ENCODE results near the gene GUCY2C.

Gene GUCY2C

GRCh38 chr12:14619741-14620501, 76.5 kb downstream of the GUCY2C start:
- no peak for DNase-seq

GRCh38 chr12:14618983-14619382, 77.4 kb downstream of the GUCY2C start:
- DNase-seq, result no peak

- no peak for DNase-seq
These were observed 81.7 kb downstream of the GUCY2C start for GRCh38 chr12:14614704-14615121.

GRCh38 chr12:14613718-14614117, 82.7 kb downstream of the GUCY2C start:
- no peak for DNase-seq

- no peak for DNase-seq
These were observed 83.4 kb downstream of the GUCY2C start for GRCh38 chr12:14612898-14613445.

GRCh38 chr12:14612250-14612649, 84.1 kb downstream of the GUCY2C start:
- no peak for DNase-seq

- no peak for DNase-seq
These were observed 84.7 kb downstream of the GUCY2C start for GRCh38 chr12:14611640-14612203.

GRCh38 chr12:14607568-14607967, 88.8 kb downstream of the GUCY2C start:
- DNase-seq, result no peak

GRCh38 chr12:14605401-14605989, 90.9 kb downstream of the GUCY2C start:
- peak; percentile 15 for DNase-seq

- DNase-seq, result peak; percentile 64
These were observed 94.5 kb downstream of the GUCY2C start for GRCh38 chr12:14601692-14602478.

GRCh38 chr12:14597480-14597879, 98.9 kb downstream of the GUCY2C start:
- DNase-seq, result no peak

GRCh38 chr12:14591719-14592118, 104.7 kb downstream of the GUCY2C start:
- DNase-seq, result no peak

GRCh38 chr12:14589169-14590004, 107.0 kb downstream of the GUCY2C start:
- no peak for DNase-seq

GRCh38 chr12:14588571-14588970, 107.8 kb downstream of the GUCY2C start:
- no peak for DNase-seq

GRCh38 chr12:14578646-14579045, 117.8 kb downstream of the GUCY2C start:
- DNase-seq, result no peak

- no peak for DNase-seq
These were observed 119.1 kb downstream of the GUCY2C start for GRCh38 chr12:14577344-14577743.

- DNase-seq, result no peak
These were observed 119.5 kb downstream of the GUCY2C start for GRCh38 chr12:14576896-14577295.

- no peak for DNase-seq
These were observed 120.8 kb downstream of the GUCY2C start for GRCh38 chr12:14575585-14575984.

GRCh38 chr12:14573118-14573517, 123.3 kb downstream of the GUCY2C start:
- no peak for DNase-seq

GRCh38 chr12:14572401-14572800, 124.0 kb downstream of the GUCY2C start:
- DNase-seq, result no peak

GRCh38 chr12:14571779-14572178, 124.6 kb downstream of the GUCY2C start:
- no peak for DNase-seq

- no peak for DNase-seq
These were observed 126.2 kb downstream of the GUCY2C start for GRCh38 chr12:14570231-14570630.
